ENCODE results near the gene TNK1.
A peak's percentile ranks its signal among the peaks of the same experiment; 100 is the strongest.
"Not testable (repeated sequence)": the region's sequence is repeated elsewhere in the genome, so short reads cannot be mapped to it uniquely, and the experiment has no call there.

Gene TNK1

DNA sequence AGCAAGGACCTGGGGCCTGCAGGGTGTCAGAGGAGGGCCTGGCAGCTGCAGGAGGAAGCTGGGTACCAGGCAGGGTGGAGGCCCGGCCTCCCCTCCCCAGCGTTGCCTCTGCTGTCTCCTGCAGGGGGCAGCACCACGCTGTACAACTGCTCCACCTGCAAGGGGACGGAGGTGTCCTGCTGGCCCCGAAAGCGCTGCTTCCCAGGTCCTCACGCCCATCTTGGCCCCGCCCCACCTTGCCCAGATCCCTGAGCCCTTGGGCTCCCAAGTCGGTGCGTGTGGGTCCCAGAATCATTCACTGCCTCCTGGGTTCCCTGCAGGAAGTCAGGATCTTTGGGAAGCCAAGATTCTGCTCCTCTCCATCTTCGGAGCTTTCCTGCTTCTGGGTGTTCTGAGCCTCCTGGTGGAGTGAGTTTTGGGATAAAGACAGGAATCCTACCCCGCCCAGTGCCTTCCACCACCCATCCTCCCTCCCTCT is 24.8 kb upstream of the TNK1 start:
- Histone ChIP-seq H3K9me3 (ENCODE audit: control insufficient read depth, insufficient read depth, low read length) (no peaks in the 10 kb centered on the region), H3K36me3 (ENCODE audit: control insufficient read depth, insufficient read depth, low read length) (no peaks in the 10 kb centered on the region), H3K27me3 (ENCODE audit: control insufficient read depth, insufficient read depth, low read length) (no peaks in the 10 kb centered on the region), H3K4me3 (ENCODE audit: low read length) (no peak overlapping the region), H3K4me1 (ENCODE audit: control insufficient read depth, insufficient read depth, low read length) (peaks cover 1% of the 10 kb centered on the region; the same call in 1 of the 2 replicates), H3K27ac (ENCODE audit: low read length) (no peak overlapping the region)
- WGBS (ENCODE audit: insufficient coverage, insufficient read length) = no CpG with 5 or more reads among the region's 12 CpGs
- peak; percentile 87 for DNase-seq (ENCODE audit: low read depth, low spot score)

DNA sequence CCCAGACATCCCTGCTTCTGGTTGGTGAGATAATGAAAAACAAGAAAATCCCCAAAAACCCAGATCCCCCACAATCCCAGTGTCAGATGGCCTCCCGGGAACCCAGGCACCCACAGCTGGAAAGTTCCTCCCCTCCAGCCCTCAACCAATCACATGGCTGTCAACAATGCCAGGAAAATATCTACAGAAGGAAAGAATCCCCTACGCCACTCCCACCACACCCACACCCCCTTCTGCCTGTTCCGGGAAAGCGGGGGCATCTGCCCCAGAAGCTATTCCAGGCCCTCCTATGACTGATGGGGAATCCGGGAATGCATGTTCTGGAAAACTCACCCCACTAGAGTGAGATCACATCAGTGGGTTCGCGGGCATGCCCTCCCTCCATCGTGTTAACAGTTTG is 24.1 kb upstream of the TNK1 start:
- Histone ChIP-seq H3K4me1 (ENCODE audit: control insufficient read depth, insufficient read depth, low read length) (peaks cover 1% of the 10 kb centered on the region; the same call in 1 of the 2 replicates), H3K36me3 (ENCODE audit: control insufficient read depth, insufficient read depth, low read length) (no peaks in the 10 kb centered on the region), H3K27ac (ENCODE audit: low read length) (no peak overlapping the region), H3K27me3 (ENCODE audit: control insufficient read depth, insufficient read depth, low read length) (no peaks in the 10 kb centered on the region), H3K9me3 (ENCODE audit: control insufficient read depth, insufficient read depth, low read length) (no peaks in the 10 kb centered on the region), H3K4me3 (ENCODE audit: low read length) (no peak overlapping the region)
- no CpG with 5 or more reads among the region's 8 CpGs for WGBS (ENCODE audit: insufficient coverage, insufficient read length)
- DNase-seq (ENCODE audit: low read depth, low spot score) = no peak

DNA sequence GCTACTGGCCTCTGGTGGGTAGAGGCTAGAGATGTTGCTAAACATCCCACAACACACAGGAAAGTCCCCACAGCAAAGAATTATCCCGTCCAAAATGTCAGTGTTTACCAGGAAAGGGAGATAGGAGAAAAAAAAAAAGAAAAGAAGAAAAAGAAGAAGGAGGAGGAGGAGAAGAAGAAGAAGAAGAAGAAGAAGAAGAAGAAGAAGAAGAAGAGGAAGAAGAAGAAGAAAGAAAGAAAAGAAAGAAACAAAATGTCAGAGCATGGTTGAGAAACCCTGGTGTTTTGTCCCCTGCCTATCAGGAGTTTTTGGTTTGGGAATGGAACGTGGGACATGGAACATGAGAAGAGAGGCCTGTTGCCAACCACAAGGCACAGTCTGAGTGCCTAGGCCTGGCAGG is 23.5 kb upstream of the TNK1 start:
- Histone ChIP-seq H3K36me3 (ENCODE audit: control insufficient read depth, insufficient read depth, low read length) (no peaks in the 10 kb centered on the region), H3K9me3 (ENCODE audit: control insufficient read depth, insufficient read depth, low read length) (no peaks in the 10 kb centered on the region), H3K4me1 (ENCODE audit: control insufficient read depth, insufficient read depth, low read length) (peaks cover 1% of the 10 kb centered on the region; the same call in 1 of the 2 replicates), H3K27me3 (ENCODE audit: control insufficient read depth, insufficient read depth, low read length) (no peaks in the 10 kb centered on the region), H3K27ac (ENCODE audit: low read length) (no peak overlapping the region), H3K4me3 (ENCODE audit: low read length) (no peak overlapping the region)
- DNase-seq (ENCODE audit: low read depth, low spot score) = no peak
- WGBS (ENCODE audit: insufficient coverage, insufficient read length) = no CpG with 5 or more reads among the region's 2 CpGs

DNA sequence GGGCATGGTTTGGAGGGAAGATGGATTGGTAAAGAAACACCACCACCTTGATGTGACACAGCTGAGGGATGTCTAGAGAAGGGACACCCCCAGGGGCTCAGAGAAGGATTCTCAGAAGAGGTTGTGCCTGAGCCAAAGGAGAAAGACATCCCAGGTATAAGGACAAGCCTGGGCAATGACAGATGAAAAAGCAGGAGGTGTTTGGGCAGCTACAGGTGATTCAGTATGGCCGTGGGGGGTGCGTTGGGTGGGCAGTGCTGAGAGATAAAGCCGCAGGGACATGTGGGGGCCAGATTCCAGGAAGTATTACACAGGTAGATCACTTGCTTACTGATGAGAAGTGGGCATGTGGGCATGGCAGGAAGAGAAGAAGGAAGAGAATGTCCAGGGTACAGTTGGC is 19.0 kb upstream of the TNK1 start:
- Histone ChIP-seq H3K27ac (ENCODE audit: low read length) (no peak overlapping the region), H3K4me1 (ENCODE audit: control insufficient read depth, insufficient read depth, low read length) (0 out of 2 replicates have a peak, but pooled peaks cover under 1% of the 10 kb centered on the region), H3K4me3 (ENCODE audit: low read length) (no peak overlapping the region), H3K27me3 (ENCODE audit: control insufficient read depth, insufficient read depth, low read length) (no peaks in the 10 kb centered on the region), H3K36me3 (ENCODE audit: control insufficient read depth, insufficient read depth, low read length) (no peaks in the 10 kb centered on the region), H3K9me3 (ENCODE audit: control insufficient read depth, insufficient read depth, low read length) (no peaks in the 10 kb centered on the region)
- WGBS (ENCODE audit: insufficient coverage, insufficient read length) = no CpG with 5 or more reads among the region's 3 CpGs
- DNase-seq (ENCODE audit: low read depth, low spot score) = no peak

DNA sequence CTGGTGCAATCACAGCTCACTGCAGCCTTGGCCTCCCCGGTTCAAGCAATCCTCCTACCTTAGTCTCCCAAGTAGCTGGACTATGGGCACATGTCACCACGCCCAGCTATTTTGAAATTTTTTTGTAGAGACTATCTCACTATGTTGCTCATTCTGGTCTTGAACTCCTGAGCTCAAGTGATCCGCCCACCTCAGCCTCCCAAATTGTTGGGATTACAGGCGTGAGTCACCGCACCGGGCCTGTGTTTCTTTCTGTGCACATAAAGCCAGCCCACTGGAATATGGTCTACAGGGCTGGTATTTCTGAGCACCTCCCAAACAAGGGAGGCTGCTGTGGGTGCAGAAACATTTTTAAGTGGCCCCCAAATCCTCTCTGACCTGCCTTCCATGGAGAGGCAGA is 17.6 kb upstream of the TNK1 start:
- WGBS (ENCODE audit: insufficient coverage, insufficient read length) = no CpG with 5 or more reads among the region's 6 CpGs
- DNase-seq (ENCODE audit: low read depth, low spot score) = no peak
- Histone ChIP-seq H3K27ac (ENCODE audit: low read length) (no peak overlapping the region), H3K27me3 (ENCODE audit: control insufficient read depth, insufficient read depth, low read length) (no peaks in the 10 kb centered on the region), H3K4me1 (ENCODE audit: control insufficient read depth, insufficient read depth, low read length) (peaks cover 2% of the 10 kb centered on the region; the same call in 1 of the 2 replicates), H3K4me3 (ENCODE audit: low read length) (no peak overlapping the region), H3K9me3 (ENCODE audit: control insufficient read depth, insufficient read depth, low read length) (no peaks in the 10 kb centered on the region), H3K36me3 (ENCODE audit: control insufficient read depth, insufficient read depth, low read length) (no peaks in the 10 kb centered on the region)

DNA sequence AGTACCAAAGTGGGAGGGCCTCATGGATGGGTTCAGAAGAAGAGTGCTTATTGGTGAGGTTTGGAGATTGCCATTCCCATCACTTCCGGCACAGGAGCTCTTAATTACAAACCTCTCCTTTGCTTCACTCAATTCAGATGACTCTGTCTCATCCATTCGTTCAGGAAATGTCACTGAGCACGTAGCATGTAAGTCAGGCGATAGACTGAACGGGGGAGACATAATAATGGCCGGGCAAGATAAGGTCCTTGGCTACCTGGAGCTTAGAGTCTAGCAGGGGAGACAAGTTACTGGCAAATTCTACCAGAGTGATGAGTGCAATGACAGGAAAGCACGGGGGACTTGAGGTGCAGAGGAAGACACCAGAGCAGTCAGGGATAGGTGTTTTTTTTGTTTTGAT is 14.9 kb upstream of the TNK1 start:
- not testable (repeated sequence) for H3K4me3 ChIP-seq (ENCODE audit: low read length); DNase-seq (ENCODE audit: low read depth, low spot score); H3K27me3 ChIP-seq (ENCODE audit: control insufficient read depth, insufficient read depth, low read length); H3K27ac ChIP-seq (ENCODE audit: low read length); H3K4me1 ChIP-seq (ENCODE audit: control insufficient read depth, insufficient read depth, low read length); H3K9me3 ChIP-seq (ENCODE audit: control insufficient read depth, insufficient read depth, low read length); H3K36me3 ChIP-seq (ENCODE audit: control insufficient read depth, insufficient read depth, low read length)
- WGBS (ENCODE audit: insufficient coverage, insufficient read length) = no CpG with 5 or more reads among the region's 7 CpGs

DNA sequence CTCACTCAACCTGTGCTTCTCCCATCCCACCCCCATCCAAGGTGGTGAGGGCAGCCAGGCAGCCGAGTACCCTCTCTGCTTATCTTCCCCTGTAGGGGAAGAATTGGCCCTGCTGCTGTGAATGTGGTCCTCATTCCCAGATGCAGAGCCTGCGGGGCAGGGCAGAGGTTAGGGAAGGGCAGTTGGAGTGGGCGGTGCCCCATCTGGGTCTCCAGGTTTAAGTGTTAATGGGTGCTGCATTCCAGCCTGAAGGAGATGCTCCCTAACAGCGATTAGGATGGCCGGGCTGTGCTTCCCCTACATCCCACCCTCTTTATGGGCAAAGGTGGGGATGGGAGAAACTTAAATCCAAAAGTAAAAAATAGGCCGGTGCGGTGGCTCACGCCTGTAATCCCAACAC is 13.8 kb upstream of the TNK1 start:
- whole genome bisulfite sequencing (ENCODE audit: insufficient coverage, insufficient read length) = no CpG with 5 or more reads among the region's 8 CpGs
- H3K27me3 ChIP-seq (ENCODE audit: control insufficient read depth, insufficient read depth, low read length) = no peaks in the 10 kb centered on the region
- H3K9me3 ChIP-seq (ENCODE audit: control insufficient read depth, insufficient read depth, low read length) = no peaks in the 10 kb centered on the region
- no peaks in the 10 kb centered on the region for H3K36me3 ChIP-seq (ENCODE audit: control insufficient read depth, insufficient read depth, low read length)
- no peak overlapping the region for H3K4me3 ChIP-seq (ENCODE audit: low read length)
- no peak for DNase-seq (ENCODE audit: low read depth, low spot score)
- H3K27ac ChIP-seq (ENCODE audit: low read length) = no peak overlapping the region
- H3K4me1 ChIP-seq (ENCODE audit: control insufficient read depth, insufficient read depth, low read length) = peaks cover 2% of the 10 kb centered on the region; the same call in 1 of the 2 replicates

DNA sequence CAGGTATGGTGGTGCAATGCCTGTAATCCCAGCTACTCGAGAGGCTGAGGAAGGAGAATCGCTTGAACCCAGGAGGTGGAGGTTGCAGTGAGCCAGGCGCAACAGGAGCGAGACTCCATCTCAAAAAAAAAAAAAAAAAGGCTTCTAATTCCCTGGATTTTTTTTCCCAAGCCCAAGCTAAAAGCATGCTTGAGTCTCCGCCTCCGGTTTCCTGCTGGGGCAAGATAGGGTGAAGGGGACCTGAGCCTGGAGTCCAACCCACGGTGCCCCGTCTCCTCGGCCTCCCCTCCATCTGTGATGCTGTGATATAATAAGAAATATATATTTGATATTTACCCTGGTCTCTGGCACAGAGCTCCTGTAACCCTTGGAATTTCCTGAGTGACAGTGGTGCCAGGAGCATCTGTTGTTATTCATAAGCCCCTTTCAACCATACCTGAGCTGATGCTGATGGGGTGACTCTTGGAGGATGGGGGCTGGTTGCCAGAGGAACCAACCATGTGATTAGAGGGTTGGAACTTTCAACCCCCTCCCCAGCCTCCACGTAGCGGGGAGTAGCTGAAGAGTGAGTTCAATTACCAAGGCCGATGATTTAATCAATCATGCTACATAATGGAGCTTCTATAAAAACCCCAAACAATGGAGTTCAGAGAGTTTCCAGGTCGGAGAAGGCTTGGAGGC is 12.8 kb upstream of the TNK1 start:
- H3K4me1 ChIP-seq (ENCODE audit: control insufficient read depth, insufficient read depth, low read length) = peaks cover 2% of the 10 kb centered on the region; the same call in 1 of the 2 replicates
- DNase-seq (ENCODE audit: low read depth, low spot score) = no peak
- H3K27ac ChIP-seq (ENCODE audit: low read length) = no peak overlapping the region
- H3K9me3 ChIP-seq (ENCODE audit: control insufficient read depth, insufficient read depth, low read length) = no peaks in the 10 kb centered on the region
- H3K36me3 ChIP-seq (ENCODE audit: control insufficient read depth, insufficient read depth, low read length) = no peaks in the 10 kb centered on the region
- no peak overlapping the region for H3K4me3 ChIP-seq (ENCODE audit: low read length)
- WGBS (ENCODE audit: insufficient coverage, insufficient read length) = no CpG with 5 or more reads among the region's 13 CpGs
- no peaks in the 10 kb centered on the region for H3K27me3 ChIP-seq (ENCODE audit: control insufficient read depth, insufficient read depth, low read length)

DNA sequence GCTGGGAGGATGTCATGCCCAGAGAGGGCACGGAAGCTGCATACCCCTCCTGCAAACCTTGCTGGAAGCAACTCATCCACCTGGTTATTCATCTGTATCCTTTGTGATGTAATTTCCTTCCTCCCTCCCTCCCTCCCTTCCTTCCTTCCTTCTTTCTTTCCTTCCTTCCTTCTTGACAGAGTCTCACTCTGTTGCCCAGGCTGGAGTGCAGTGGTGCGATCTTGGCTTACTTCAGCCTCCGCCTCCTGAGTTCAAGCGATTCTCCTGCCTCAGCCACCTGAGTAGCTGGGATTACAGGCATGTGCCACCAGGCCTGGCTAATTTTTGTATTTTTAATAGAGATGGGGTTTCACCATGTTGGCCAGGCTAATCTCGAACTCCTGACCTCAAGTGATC is 12.3 kb upstream of the TNK1 start:
- H3K27ac ChIP-seq (ENCODE audit: low read length); H3K27me3 ChIP-seq (ENCODE audit: control insufficient read depth, insufficient read depth, low read length); H3K4me1 ChIP-seq (ENCODE audit: control insufficient read depth, insufficient read depth, low read length); H3K9me3 ChIP-seq (ENCODE audit: control insufficient read depth, insufficient read depth, low read length); DNase-seq (ENCODE audit: low read depth, low spot score); H3K4me3 ChIP-seq (ENCODE audit: low read length); H3K36me3 ChIP-seq (ENCODE audit: control insufficient read depth, insufficient read depth, low read length): not testable (repeated sequence)
- WGBS (ENCODE audit: insufficient coverage, insufficient read length) = no CpG with 5 or more reads among the region's 5 CpGs

DNA sequence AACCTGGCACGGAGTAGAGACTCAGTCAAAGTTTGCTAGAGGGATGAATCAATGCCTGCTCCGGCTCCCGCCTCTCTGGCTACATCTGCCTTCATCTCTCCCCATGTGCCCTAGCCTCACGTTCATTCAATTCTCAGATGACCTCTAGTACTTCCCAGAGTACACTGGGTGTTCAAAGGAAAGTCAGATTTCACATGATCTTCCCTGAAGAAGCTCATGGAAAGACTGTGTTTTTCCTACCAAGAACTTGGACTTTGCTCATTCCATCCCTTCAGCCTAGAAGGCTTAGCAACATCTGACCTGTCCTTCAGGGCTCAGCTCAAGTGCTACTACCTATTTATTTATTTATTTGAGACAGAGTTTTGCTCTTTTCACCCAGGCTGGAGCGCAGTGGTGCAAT is 11.1 kb upstream of the TNK1 start:
- H3K9me3 ChIP-seq (ENCODE audit: control insufficient read depth, insufficient read depth, low read length) = no peaks in the 10 kb centered on the region
- no peaks in the 10 kb centered on the region for H3K27me3 ChIP-seq (ENCODE audit: control insufficient read depth, insufficient read depth, low read length)
- no peaks in the 10 kb centered on the region for H3K36me3 ChIP-seq (ENCODE audit: control insufficient read depth, insufficient read depth, low read length)
- no CpG with 5 or more reads among the region's 5 CpGs for WGBS (ENCODE audit: insufficient coverage, insufficient read length)
- no peak overlapping the region for H3K27ac ChIP-seq (ENCODE audit: low read length)
- H3K4me3 ChIP-seq (ENCODE audit: low read length) = no peak overlapping the region
- peaks cover 2% of the 10 kb centered on the region; the same call in 1 of the 2 replicates for H3K4me1 ChIP-seq (ENCODE audit: control insufficient read depth, insufficient read depth, low read length)
- no peak for DNase-seq (ENCODE audit: low read depth, low spot score)

DNA sequence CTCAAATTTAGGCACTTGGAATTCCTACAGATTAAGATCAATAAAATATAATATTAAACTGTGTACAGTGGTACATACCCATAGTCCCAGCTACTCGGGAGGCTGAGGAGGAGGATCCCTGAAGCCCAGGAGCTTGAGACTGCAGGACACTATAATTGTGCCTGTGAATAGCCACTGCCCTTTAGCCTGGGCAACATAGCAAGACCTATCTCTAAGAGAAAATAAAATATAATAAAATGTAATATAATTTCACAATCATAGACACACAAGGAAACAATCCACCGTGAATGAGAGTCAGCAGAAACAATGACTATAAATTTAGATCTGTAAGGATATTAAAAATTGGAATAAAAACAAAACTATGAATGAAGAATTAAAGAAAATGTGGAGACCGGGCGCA is 10.0 kb upstream of the TNK1 start:
- H3K36me3 ChIP-seq (ENCODE audit: control insufficient read depth, insufficient read depth, low read length) = no peaks in the 10 kb centered on the region
- H3K4me3 ChIP-seq (ENCODE audit: low read length) = no peak overlapping the region
- peaks cover 2% of the 10 kb centered on the region; the same call in 1 of the 2 replicates for H3K4me1 ChIP-seq (ENCODE audit: control insufficient read depth, insufficient read depth, low read length)
- DNase-seq (ENCODE audit: low read depth, low spot score) = no peak
- H3K27ac ChIP-seq (ENCODE audit: low read length) = no peak overlapping the region
- H3K9me3 ChIP-seq (ENCODE audit: control insufficient read depth, insufficient read depth, low read length) = no peaks in the 10 kb centered on the region
- no peaks in the 10 kb centered on the region for H3K27me3 ChIP-seq (ENCODE audit: control insufficient read depth, insufficient read depth, low read length)
- WGBS (ENCODE audit: insufficient coverage, insufficient read length) = no CpG with 5 or more reads among the region's 4 CpGs

Measured in iPS DF 6.9 (cell line).